Osteocyte (in vitro differentiated cells): ENCODE results near the gene SAMD14. TPM values are rescaled to one million over a fixed set of nuclear protein-coding genes. Genes with fewer than 3 reads are reported as not detected.

ENCODE experiments used
- DNase-seq: peaks from one replicate; pipeline ENCODE4 v3.0.0; 2021; ENCODE audit warnings: mixed read lengths; ENCODE audit not compliant: unreplicated experiment; ENCODE audit errors: extremely low spot score
- H3K27ac Mint-ChIP-seq: one replicate; pipeline ENCODE4 v1.8.0; 2021; ENCODE audit warnings: mild to moderate bottlenecking, mixed read lengths; ENCODE audit not compliant: unreplicated experiment
- H3K27me3 Mint-ChIP-seq: one replicate; pipeline ENCODE4 v1.8.0; 2021; ENCODE audit warnings: mixed read lengths; ENCODE audit not compliant: unreplicated experiment
- H3K36me3 Mint-ChIP-seq: one replicate; pipeline ENCODE4 v1.8.0; 2021; ENCODE audit warnings: mixed read lengths; ENCODE audit not compliant: unreplicated experiment
- H3K4me1 Mint-ChIP-seq: one replicate; pipeline ENCODE4 v1.8.0; 2021; ENCODE audit warnings: mixed read lengths; ENCODE audit not compliant: unreplicated experiment
- H3K4me3 Mint-ChIP-seq: one replicate; pipeline ENCODE4 v1.8.0; 2021; ENCODE audit warnings: mild to moderate bottlenecking, moderate library complexity, mixed read lengths; ENCODE audit not compliant: unreplicated experiment
- H3K9me3 Mint-ChIP-seq: one replicate; pipeline ENCODE4 v1.8.0; 2021; ENCODE audit warnings: mixed read lengths; ENCODE audit not compliant: unreplicated experiment
- CTCF ChIP-seq: fragments of 200-600 bp; sonication (generic); IDR thresholded peaks from 2 replicates; pipeline ENCODE4 v1.5.0; 2021; ENCODE audit warnings: antibody characterized with exemption, mild to moderate bottlenecking, moderate library complexity
- total RNA-seq: library from RNA; stranded (reverse); gene quantifications from 2 replicates; pipeline ENCODE4 v1.2.1, GENCODE V29; 2021

SAMD14 gene
- total RNA-seq, 1 donor from 2014 or later, result 36.8 TPM

- no peaks in the 10 kb centered on the region for H3K4me1 Mint-ChIP-seq
These were observed 42.0 kb downstream of the SAMD14 start for GRCh38 chr17:50087912-50088405.

GRCh38 chr17:50087246-50087911 is 42.6 kb downstream of the SAMD14 start:
- H3K9me3 Mint-ChIP-seq, result no peaks in the 10 kb centered on the region
- DNase-seq, result peak; percentile 93
- TF ChIP-seq CTCF, result peak; percentile 97
- peaks cover 39% of the 10 kb centered on the region for H3K36me3 Mint-ChIP-seq
- no peaks in the 10 kb centered on the region for H3K27me3 Mint-ChIP-seq
- no peaks in the 10 kb centered on the region for H3K4me1 Mint-ChIP-seq
- no peak overlapping the region for H3K27ac Mint-ChIP-seq
- H3K4me3 Mint-ChIP-seq, result no peak overlapping the region

More at GRCh38 chr17:50087912-50088405, 42.0 kb downstream of the SAMD14 start:
- Mint-ChIP-seq H3K27me3 (no peaks in the 10 kb centered on the region), H3K9me3 (no peaks in the 10 kb centered on the region), H3K4me3 (no peak overlapping the region), H3K27ac (no peak overlapping the region), H3K36me3 (peaks cover 34% of the 10 kb centered on the region)
- DNase-seq, result no peak
- TF ChIP-seq CTCF, result no peak

- Mint-ChIP-seq H3K27me3 (no peaks in the 10 kb centered on the region), H3K36me3 (peaks cover 60% of the 10 kb centered on the region), H3K27ac (peak overlapping the region; percentile 50), H3K4me3 (no peak overlapping the region), H3K4me1 (peaks cover 5% of the 10 kb centered on the region), H3K9me3 (no peaks in the 10 kb centered on the region)
- no peak for TF ChIP-seq CTCF
- no peak for DNase-seq
These were observed 48.2 kb downstream of the SAMD14 start for GRCh38 chr17:50081757-50082156.

GRCh38 chr17:50080827-50081226 is 49.1 kb downstream of the SAMD14 start:
- Mint-ChIP-seq H3K27me3 (no peaks in the 10 kb centered on the region), H3K9me3 (no peaks in the 10 kb centered on the region), H3K4me1 (peaks cover 5% of the 10 kb centered on the region), H3K36me3 (peaks cover 61% of the 10 kb centered on the region), H3K27ac (no peak overlapping the region), H3K4me3 (no peak overlapping the region)
- TF ChIP-seq CTCF, result no peak
- DNase-seq, result no peak

GRCh38 chr17:50080096-50080480 is 49.9 kb downstream of the SAMD14 start:
- no peaks in the 10 kb centered on the region for H3K27me3 Mint-ChIP-seq
- TF ChIP-seq CTCF, result no peak
- no peak overlapping the region for H3K4me3 Mint-ChIP-seq
- peaks cover 68% of the 10 kb centered on the region for H3K36me3 Mint-ChIP-seq
- DNase-seq, result no peak
- H3K27ac Mint-ChIP-seq, result peak overlapping the region; percentile 44
- no peaks in the 10 kb centered on the region for H3K9me3 Mint-ChIP-seq
- H3K4me1 Mint-ChIP-seq, result peaks cover 5% of the 10 kb centered on the region
